ENCODE results near the gene ANO2.

GRCh38 chr12:5914387-5915149, 30.5 kb downstream of the ANO2 start:
- TF ChIP-seq GATA3 (IDR thresholded peaks at IDR 0.05; ENCODE audit: low read depth, low read length) (no peak), GATA2 (IDR thresholded peaks at IDR 0.05; ENCODE audit: low read depth, low read length) (no peak)
